Measurements from ENCODE around the gene SRSF3. TPM values are rescaled to one million over a fixed set of nuclear protein-coding genes. Genes with fewer than 3 reads are reported as not detected.

The SRSF3 gene
- total RNA-seq, 1 donor from 2014 or later, result 123 TPM

- DNase-seq, result no peak
- ATAC-seq, result no peak
- intact Hi-C loops (cut with micrococcal nuclease), result no loop called here
Measured at GRCh38 chr6:36613200-36613995, 19.2 kb downstream of the SRSF3 start.

- ATAC-seq, result peak; percentile 81
- intact Hi-C loops (cut with micrococcal nuclease), result no loop called here
- peak; percentile 54 for DNase-seq
Measured at GRCh38 chr6:36615018-36615761, 21.0 kb downstream of the SRSF3 start.

- peak; percentile 61 for DNase-seq
- ATAC-seq, result peak; percentile 58
- intact Hi-C loops (cut with micrococcal nuclease), result no loop called here
Measured at GRCh38 chr6:36616893-36617521, 22.8 kb downstream of the SRSF3 start.

- intact Hi-C loops (cut with micrococcal nuclease), result no loop called here
- no peak for DNase-seq
- ATAC-seq, result no peak
Measured at GRCh38 chr6:36618366-36619355, 24.5 kb downstream of the SRSF3 start.

GRCh38 chr6:36621371-36621855 lies 27.3 kb downstream of the SRSF3 start:
- ATAC-seq, result no peak
- no peak for DNase-seq
- intact Hi-C loops (cut with micrococcal nuclease), result no loop called here

GRCh38 chr6:36622901-36623546 lies 28.9 kb downstream of the SRSF3 start:
- DNase-seq, result no peak
- no peak for ATAC-seq
- intact Hi-C loops (cut with micrococcal nuclease), result loop anchor here (2.0 kb wide), 2 partner anchors 58 to 136 kb away; no protein-coding TSS in a partner anchor

- peak; percentile 66 for ATAC-seq
- DNase-seq, result peak; percentile 88
- intact Hi-C loops (cut with micrococcal nuclease), result loop anchor here (2.0 kb wide), 2 partner anchors 57 to 135 kb away; no protein-coding TSS in a partner anchor
Measured at GRCh38 chr6:36623547-36624459, 29.6 kb downstream of the SRSF3 start.

- ATAC-seq, result no peak
- DNase-seq, result no peak
- intact Hi-C loops (cut with micrococcal nuclease), result no loop called here
Measured at GRCh38 chr6:36624461-36625157, 30.4 kb downstream of the SRSF3 start.

GRCh38 chr6:36625158-36625919 lies 31.2 kb downstream of the SRSF3 start:
- intact Hi-C loops (cut with micrococcal nuclease), result no loop called here
- DNase-seq (no peak), ATAC-seq (peak; percentile 46)

- ATAC-seq (no peak), DNase-seq (no peak)
- intact Hi-C loops (cut with micrococcal nuclease), result no loop called here
Measured at GRCh38 chr6:36626636-36627035, 32.5 kb downstream of the SRSF3 start.

- intact Hi-C loops (cut with micrococcal nuclease), result no loop called here
- DNase-seq (no peak), ATAC-seq (no peak)
Measured at GRCh38 chr6:36627141-36627540, 33.0 kb downstream of the SRSF3 start.

- intact Hi-C loops (cut with micrococcal nuclease), result no loop called here
Measured at GRCh38 chr6:36627801-36628246, 33.7 kb downstream of the SRSF3 start.

GRCh38 chr6:36629784-36630183 lies 35.6 kb downstream of the SRSF3 start:
- ATAC-seq (no peak), DNase-seq (no peak)
- intact Hi-C loops (cut with micrococcal nuclease), result no loop called here

More at GRCh38 chr6:36627801-36628246, 33.7 kb downstream of the SRSF3 start:
- peak; percentile 71 for ATAC-seq
- peak; percentile 52 for DNase-seq

- intact Hi-C loops (cut with micrococcal nuclease), result no loop called here
- ATAC-seq, result no peak
- DNase-seq, result no peak
Measured at GRCh38 chr6:36631326-36632011, 37.3 kb downstream of the SRSF3 start.

- ATAC-seq (peak; percentile 86), DNase-seq (peak; percentile 41)
Measured at GRCh38 chr6:36633370-36633769, 39.2 kb downstream of the SRSF3 start.

More at GRCh38 chr6:36633370-36633769, 39.2 kb downstream of the SRSF3 start:
- intact Hi-C loops (cut with micrococcal nuclease), result no loop called here

Data from left ventricle myocardium superior (tissue), 1 donor.